B cell (primary cell): ENCODE measurements around the gene SFMBT2. TPM values are rescaled to one million over a fixed set of nuclear protein-coding genes. Genes with fewer than 3 reads are reported as not detected.

ENCODE experiments used
- ATAC-seq: fragments of 200-7000 bp; cut with Tn5 transposase; one replicate; pipeline ENCODE4 v1.10.0; 2021; ENCODE audit warnings: low read depth, mild to moderate bottlenecking, moderate number of reproducible peaks, moderate library complexity
- CTCF ChIA-PET: fragments of 350-600 bp; sonication (Branson Sonifier 250); formaldehyde crosslinking; loops from one replicate; lab custom pipeline; 2021; ENCODE audit warnings: antibody characterized with exemption, inconsistent platforms; lab: Charles Lee
- POLR2A ChIA-PET: fragments of 350-600 bp; sonication (Branson Sonifier 250); formaldehyde crosslinking; loops from one replicate; lab custom pipeline; 2021; ENCODE audit warnings: antibody characterized with exemption; lab: Charles Lee
- DNase-seq: peaks from one replicate; pipeline ENCODE4 v3.0.0; 2013
- H2AFZ ChIP-seq: 2 replicates; pipeline ENCODE4 v1.6.1; 2012; ENCODE audit warnings: mild to moderate bottlenecking, low read depth, low read length; ENCODE audit not compliant: insufficient read depth, poor library complexity, severe bottlenecking
- H3K27ac ChIP-seq, 2 donors: 1 replicate in 1 of 2; 2 replicates in 1 of 2; pipeline ENCODE4 v1.5.1; 2012 to 2013; ENCODE audit warnings: low read length in 2 of 2, mild to moderate bottlenecking in 2 of 2, moderate library complexity in 1 of 2
- H3K27me3 ChIP-seq, 4 experiments: fragments of 200-600 bp in 1 of 4; sonication (generic) in 1 of 4; replicated peaks in 1 of 4; 1 replicate in 2 of 4; 2 replicates in 2 of 4; pipeline versions ENCODE4 v1.6.1 to v1.7.0; 2013 to 2016; ENCODE audit warnings: low read length in 3 of 4, mild to moderate bottlenecking in 2 of 4, mixed read lengths in 1 of 4, moderate library complexity in 1 of 4; ENCODE audit not compliant: insufficient read depth in 4 of 4, control insufficient read depth in 3 of 4; ENCODE audit errors: control extremely low read depth in 1 of 4
- H3K36me3 ChIP-seq, 2 experiments: replicated peaks in 1 of 2; 1 replicate in 1 of 2; 2 replicates in 1 of 2; pipeline versions ENCODE4 v1.6.1 to v1.7.1; 2013; ENCODE audit warnings: low read length in 1 of 2; ENCODE audit not compliant: insufficient read depth in 2 of 2, control insufficient read depth in 1 of 2; ENCODE audit errors: control extremely low read depth in 1 of 2, extremely low read depth in 1 of 2
- H3K4me1 ChIP-seq, 2 donors: fragments of 200-600 bp in 1 of 2; sonication (generic) in 1 of 2; 1 replicate in 1 of 2; 2 replicates in 1 of 2; pipeline versions ENCODE4 v1.5.1 to v1.6.1; 2013 to 2017; ENCODE audit warnings: low read length in 2 of 2; ENCODE audit not compliant: control insufficient read depth in 2 of 2, insufficient read depth in 2 of 2
- H3K4me2 ChIP-seq: replicated peaks from 2 replicates; pipeline ENCODE3; 2012; ENCODE audit warnings: mild to moderate bottlenecking, low read depth, low read length; ENCODE audit not compliant: poor library complexity, severe bottlenecking
- H3K4me3 ChIP-seq, 5 experiments: fragments of 200-600 bp in 1 of 5; sonication (generic) in 1 of 5; 1 replicate in 3 of 5; 2 replicates in 2 of 5; pipeline versions ENCODE4 v1.5.1 to v1.7.0; 2011 to 2016; ENCODE audit warnings: low read length in 4 of 5, mild to moderate bottlenecking in 4 of 5, low read depth in 2 of 5, control low read depth in 1 of 5, moderate library complexity in 1 of 5; ENCODE audit not compliant: insufficient read depth in 1 of 5; ENCODE audit errors: control extremely low read depth in 1 of 5, extremely low read depth in 1 of 5
- H3K79me2 ChIP-seq: fragments of 200-600 bp; sonication (generic); one replicate; pipeline ENCODE4 v1.6.0; 2016; ENCODE audit warnings: low read length; ENCODE audit not compliant: control insufficient read depth, insufficient read depth
- H3K9ac ChIP-seq: fragments of 200-600 bp; sonication (generic); 2 replicates; pipeline ENCODE4 v1.6.1; 2017; ENCODE audit warnings: mild to moderate bottlenecking, low read length, moderate library complexity
- H3K9me3 ChIP-seq, 3 donors: one replicate each; pipeline versions ENCODE4 v1.6.1 to v1.7.1; 2013; ENCODE audit warnings: low read length in 2 of 3; ENCODE audit not compliant: control insufficient read depth in 2 of 3, insufficient read depth in 1 of 3; ENCODE audit errors: control extremely low read depth in 1 of 3
- H4K20me1 ChIP-seq: 2 replicates; pipeline ENCODE4 v1.6.0; 2012; ENCODE audit warnings: mild to moderate bottlenecking, low read length; ENCODE audit not compliant: insufficient read depth, control insufficient read depth, poor library complexity, severe bottlenecking
- H3K27ac Mint-ChIP-seq: one replicate; pipeline ENCODE4 v1.8.0; 2021; ENCODE audit warnings: mixed read lengths
- H3K27me3 Mint-ChIP-seq: one replicate; pipeline ENCODE4 v1.8.0; 2021; ENCODE audit warnings: mixed read lengths
- H3K4me1 Mint-ChIP-seq: one replicate; pipeline ENCODE4 v1.8.0; 2021; ENCODE audit warnings: mixed read lengths
- H3K4me3 Mint-ChIP-seq: one replicate; pipeline ENCODE4 v1.8.0; 2021; ENCODE audit warnings: mixed read lengths
- H3K9me3 Mint-ChIP-seq: one replicate; pipeline ENCODE4 v1.8.0; 2022; ENCODE audit warnings: mixed read lengths; ENCODE audit not compliant: insufficient read depth
- CTCF ChIP-seq: fragments of 200-600 bp; IDR thresholded peaks from one replicate; pipeline ENCODE4 v1.8.0; 2022; ENCODE audit warnings: antibody characterized with exemption, mild to moderate bottlenecking
- EZH2 ChIP-seq: IDR thresholded peaks from 2 replicates; pipeline ENCODE4 v1.6.1; 2012; ENCODE audit warnings: borderline replicate concordance, low read depth, mild to moderate bottlenecking, moderate library complexity, low read length; ENCODE audit not compliant: insufficient read depth, poor library complexity, severe bottlenecking
- WGBS: methylation state at CpG from one replicate; pipeline ENCODE4 v1.1.5; 2013; ENCODE audit warnings: missing lambda C conversion rate; ENCODE audit not compliant: insufficient coverage; 5-methylcytosine and 5-hydroxymethylcytosine counted together
- intact Hi-C: fragments of 100-400 bp; cut with micrococcal nuclease; formaldehyde crosslinking; loops from one replicate; pipeline ENCODE4 v1.10.0; 2022
- polyA plus RNA-seq: library from polyadenylated mRNA; depleted of rRNA; stranded (reverse); fragments of >200 nt; gene quantifications from 2 replicates; pipeline ENCODE4 v1.2.3, GENCODE V29; 2012
- total RNA-seq, 2 donors: library from RNA; stranded (reverse); fragments of 120-200 nt in 1 of 2; gene quantifications; 1 replicate in 1 of 2; 2 replicates in 1 of 2; pipeline versions ENCODE4 v1.2.3 to v1.2.4, GENCODE V29; 2013 to 2022

Gene SFMBT2
- total and polyA plus RNA-seq, 2 donors (not counting 1 experiment from before 2014, with no cell fraction given), result 2.3 to 24.0 TPM

- H3K9ac ChIP-seq, result no peak overlapping the region
- H2AFZ ChIP-seq, result no peak overlapping the region
- H3K4me3 Mint-ChIP-seq, result no peak overlapping the region
- peaks cover 7% of the 10 kb centered on the region for H4K20me1 ChIP-seq
- no peak for ATAC-seq
- no peaks in the 10 kb centered on the region for H3K27me3 Mint-ChIP-seq
- peaks cover 15% of the 10 kb centered on the region for H3K4me1 Mint-ChIP-seq
- WGBS, result 93% methylated on average over 6 of the region's 7 CpGs
- H3K27ac ChIP-seq, result no peak overlapping the region
- intact Hi-C loops, result loop anchor here (5.0 kb wide), 2 partner anchors 142 to 422 kb away; no protein-coding TSS in a partner anchor
- ChIA-PET CTCF (interaction anchor here (1.3 kb wide), 1 partner anchor 147 kb away, joined by 4 read pairs; no protein-coding TSS in a partner anchor), POLR2A (no interaction called here)
- no peaks in the 10 kb centered on the region for H3K9me3 Mint-ChIP-seq
- H3K4me3 ChIP-seq, result no peak overlapping the region
- peaks cover 4% of the 10 kb centered on the region for H3K79me2 ChIP-seq
- H3K27ac Mint-ChIP-seq, result no peak overlapping the region
- H3K27me3 ChIP-seq, result no peaks in the 10 kb centered on the region
- no peak for TF ChIP-seq CTCF
- TF ChIP-seq EZH2, result no peak
- H3K36me3 ChIP-seq, result no peaks in the 10 kb centered on the region
- no peaks in the 10 kb centered on the region for H3K9me3 ChIP-seq
- no peak overlapping the region for H3K4me2 ChIP-seq
- H3K4me1 ChIP-seq, result peaks cover 4 to 15% of the 10 kb centered on the region in 2 donors
- no peak for DNase-seq
Observed at GRCh38 chr10:7264313-7264756, 146.5 kb downstream of the SFMBT2 start.

GRCh38 chr10:7263616-7264015 is 147.2 kb downstream of the SFMBT2 start:
- POLR2A ChIA-PET, result no interaction called here
- Histone ChIP-seq H3K4me2 (no peak overlapping the region), H3K79me2 (peaks cover 5% of the 10 kb centered on the region), H3K9me3 (no peaks in the 10 kb centered on the region), H3K36me3 (no peaks in the 10 kb centered on the region), H3K4me1 (peaks cover 10 to 20% of the 10 kb centered on the region in 2 donors), H3K4me3 (no peak overlapping the region), H2AFZ (no peak overlapping the region), H3K27ac (no peak overlapping the region), H4K20me1 (peaks cover 9% of the 10 kb centered on the region), H3K9ac (no peak overlapping the region), H3K27me3 (no peaks in the 10 kb centered on the region)
- Mint-ChIP-seq H3K27ac (no peak overlapping the region), H3K9me3 (no peaks in the 10 kb centered on the region), H3K27me3 (no peaks in the 10 kb centered on the region), H3K4me3 (no peak overlapping the region), H3K4me1 (peaks cover 22% of the 10 kb centered on the region)
- TF ChIP-seq EZH2 (no peak), CTCF (no peak)
- WGBS, result no CpG with 5 or more reads among the region's 5 CpGs
- no peak for ATAC-seq
- CTCF ChIA-PET, result interaction anchor here (1.3 kb wide), 1 partner anchor 148 kb away, joined by 4 read pairs; no protein-coding TSS in a partner anchor
- intact Hi-C loops, result loop anchor here (5.0 kb wide), 2 partner anchors 141 to 421 kb away; no protein-coding TSS in a partner anchor
- DNase-seq, result no peak
